ENCODE measurements around the gene SLC26A1. TPM values are rescaled to one million over a fixed set of nuclear protein-coding genes. Genes with fewer than 3 reads are reported as not detected.
"Not testable (repeated sequence)": the region's sequence is repeated elsewhere in the genome, so short reads cannot be mapped to it uniquely, and the experiment has no call there.

Gene SLC26A1
- polyA plus RNA-seq, 1 donor, result 5.2 TPM

DNA sequence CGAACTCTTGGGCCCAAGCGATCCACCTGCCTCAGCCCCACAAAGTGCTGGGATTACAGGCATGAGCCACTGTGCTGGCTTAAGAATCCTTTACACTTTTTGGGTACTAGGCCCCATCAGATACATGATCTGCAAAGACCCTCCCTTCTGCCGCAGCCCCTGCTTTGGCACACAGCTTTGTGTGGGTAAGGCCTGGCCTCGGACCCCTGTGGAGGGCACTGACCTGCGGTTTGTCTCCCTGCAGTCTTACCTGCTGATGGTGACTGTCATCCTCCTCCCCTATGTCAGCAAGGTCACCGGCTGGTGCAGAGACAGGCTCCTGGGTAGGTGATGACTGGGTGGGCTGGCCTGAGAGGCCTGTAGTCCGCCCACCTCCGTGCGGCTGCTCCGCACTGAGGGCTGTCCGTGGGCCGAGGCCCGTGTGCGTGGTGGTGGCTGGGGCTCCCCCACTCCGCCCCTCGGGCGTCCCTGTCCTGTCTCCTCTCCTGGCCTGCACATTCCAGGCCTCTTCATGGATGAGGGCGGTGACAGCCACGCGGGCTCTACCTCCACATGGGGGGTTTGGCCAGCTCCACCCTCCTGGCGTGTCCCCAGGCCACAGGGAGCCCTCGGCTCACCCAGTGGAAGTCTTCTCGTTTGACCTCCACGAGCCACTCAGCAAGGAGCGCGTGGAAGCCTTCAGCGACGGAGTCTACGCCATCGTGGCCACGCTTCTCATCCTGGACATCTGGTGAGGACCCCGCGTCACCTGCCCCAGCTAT is 37.9 kb downstream of the SLC26A1 start:
- no peak for DNase-seq (ENCODE audit: low read depth)

DNA sequence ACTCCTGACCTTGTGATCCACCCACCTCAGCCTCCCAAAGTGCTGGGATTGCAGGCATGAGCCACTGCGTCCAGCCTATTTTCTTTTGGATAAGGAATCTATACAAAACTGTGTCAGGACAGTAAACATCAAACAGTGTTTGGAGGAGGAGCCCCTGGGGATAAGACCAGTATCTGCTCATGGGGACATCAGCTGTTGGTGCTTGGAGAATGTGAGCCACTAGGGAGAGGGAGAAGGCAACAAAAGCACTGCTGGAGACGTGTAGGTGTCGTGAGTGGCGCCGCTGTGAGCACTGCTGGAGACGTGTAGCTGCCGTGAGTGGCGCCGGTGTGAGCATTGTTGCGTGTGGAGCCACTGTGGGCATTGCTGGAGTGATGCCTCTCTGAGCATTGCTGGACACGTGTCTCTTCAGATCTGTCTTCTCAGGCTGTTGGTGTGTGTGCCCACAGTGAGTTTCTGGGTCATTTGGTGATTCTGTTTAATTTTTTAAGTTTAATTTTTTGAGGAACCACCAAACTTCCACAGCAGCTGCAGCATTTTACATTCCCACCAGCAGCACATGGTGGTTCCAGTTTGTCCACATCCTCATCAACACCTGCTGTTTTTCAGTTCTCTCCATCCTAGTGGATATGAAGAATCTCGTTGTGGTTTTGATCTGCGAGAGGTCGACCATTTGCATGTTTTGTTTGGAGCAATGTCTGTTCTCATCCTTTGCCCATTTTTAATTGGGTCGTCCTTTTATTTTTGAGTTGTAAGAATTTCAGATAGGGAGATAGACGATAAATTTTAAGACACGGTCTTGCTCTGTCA is 38.8 kb downstream of the SLC26A1 start:
- no peak for DNase-seq (ENCODE audit: low read depth)

- DNase-seq (ENCODE audit: low read depth), result no peak
Observed at GRCh38 chr4:953574-953915, 39.7 kb downstream of the SLC26A1 start.

DNA sequence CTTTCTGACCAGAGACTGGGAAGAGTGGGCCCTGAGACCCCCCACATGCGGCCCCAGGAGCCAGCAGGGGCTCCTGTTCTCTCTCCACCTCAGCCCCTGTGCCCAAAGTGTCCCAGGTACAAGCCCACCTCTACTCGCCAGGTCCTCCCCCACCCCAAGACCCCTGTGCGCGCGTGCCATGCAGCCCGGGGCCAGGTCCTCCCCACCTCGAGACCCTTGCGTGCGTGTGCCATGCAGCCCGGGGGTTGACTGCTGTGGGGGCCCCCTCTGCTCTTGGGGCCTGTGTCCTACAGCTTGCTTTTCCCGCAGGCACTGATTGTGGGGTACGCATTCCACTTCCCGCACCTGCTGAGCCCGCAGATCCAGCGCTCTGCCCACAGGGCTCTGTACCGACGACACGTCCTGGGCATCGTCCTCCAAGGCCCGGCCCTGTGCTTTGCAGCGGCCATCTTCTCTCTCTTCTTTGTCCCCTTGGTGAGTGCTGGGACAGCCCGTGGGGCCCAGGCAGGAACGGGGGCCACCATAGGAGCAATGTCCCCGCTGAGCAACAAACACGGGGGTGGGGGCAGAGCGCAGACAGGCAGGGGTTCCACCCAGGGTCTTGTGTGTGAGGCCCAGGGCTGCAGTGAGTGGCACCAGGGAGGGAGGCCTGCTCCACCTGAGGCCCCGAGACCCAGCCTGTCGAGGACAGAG is 40.2 kb downstream of the SLC26A1 start:
- no peak for DNase-seq (ENCODE audit: low read depth)

GRCh38 chr4:951594-952468 is 41.4 kb downstream of the SLC26A1 start:
- DNase-seq (ENCODE audit: low read depth), result no peak

GRCh38 chr4:951186-951585 is 42.0 kb downstream of the SLC26A1 start:
- DNase-seq (ENCODE audit: low read depth), result no peak

GRCh38 chr4:950136-951020 is 42.8 kb downstream of the SLC26A1 start:
- DNase-seq (ENCODE audit: low read depth), result no peak

- DNase-seq (ENCODE audit: low read depth), result no peak
Observed at GRCh38 chr4:949656-950055, 43.5 kb downstream of the SLC26A1 start.

GRCh38 chr4:948936-949300 is 44.3 kb downstream of the SLC26A1 start:
- no peak for DNase-seq (ENCODE audit: low read depth)

DNA sequence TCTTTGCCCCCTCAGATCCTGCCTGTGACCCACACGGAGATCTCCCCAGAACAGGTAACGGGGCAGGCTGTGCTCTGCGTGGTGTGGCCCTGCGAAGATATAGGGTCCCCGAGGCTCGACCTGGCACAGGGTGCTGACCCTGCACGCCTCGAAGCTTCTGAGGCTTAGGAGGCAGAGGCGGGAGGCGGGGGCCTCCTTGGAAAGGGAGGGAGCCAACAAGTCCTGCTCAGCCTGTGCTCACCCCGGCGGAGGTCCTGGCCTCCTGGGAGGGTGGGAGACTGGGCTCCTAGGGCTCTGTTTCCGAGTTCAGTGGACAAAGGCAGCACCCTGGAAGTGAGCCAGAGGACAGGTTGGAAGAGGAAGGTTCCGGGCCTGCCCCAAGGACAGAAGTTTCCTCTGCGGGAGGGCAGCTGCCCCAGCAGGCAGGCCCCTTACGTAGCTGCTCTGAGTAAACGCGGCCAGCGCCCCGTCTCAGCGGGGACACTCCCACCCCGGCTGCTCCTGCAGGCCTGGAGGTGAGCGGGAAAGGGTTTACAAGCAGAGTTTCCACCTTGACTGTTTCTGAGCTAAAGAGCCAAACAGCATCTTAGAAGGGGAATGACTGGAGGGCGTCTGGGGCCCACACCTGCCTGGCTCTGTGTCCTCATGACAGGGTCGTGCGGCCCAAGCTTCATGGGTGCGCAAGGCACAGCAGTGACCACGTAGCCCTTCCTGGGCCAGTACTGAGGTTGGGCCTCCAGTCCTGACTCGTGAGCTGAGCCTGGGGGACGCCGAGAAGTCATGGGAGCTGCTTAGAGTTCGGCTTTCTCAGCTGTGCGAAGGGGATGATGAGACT is 44.9 kb downstream of the SLC26A1 start:
- no peak for DNase-seq (ENCODE audit: low read depth)

- DNase-seq (ENCODE audit: low read depth), result no peak
Observed at GRCh38 chr4:947491-947971, 45.7 kb downstream of the SLC26A1 start.

DNA sequence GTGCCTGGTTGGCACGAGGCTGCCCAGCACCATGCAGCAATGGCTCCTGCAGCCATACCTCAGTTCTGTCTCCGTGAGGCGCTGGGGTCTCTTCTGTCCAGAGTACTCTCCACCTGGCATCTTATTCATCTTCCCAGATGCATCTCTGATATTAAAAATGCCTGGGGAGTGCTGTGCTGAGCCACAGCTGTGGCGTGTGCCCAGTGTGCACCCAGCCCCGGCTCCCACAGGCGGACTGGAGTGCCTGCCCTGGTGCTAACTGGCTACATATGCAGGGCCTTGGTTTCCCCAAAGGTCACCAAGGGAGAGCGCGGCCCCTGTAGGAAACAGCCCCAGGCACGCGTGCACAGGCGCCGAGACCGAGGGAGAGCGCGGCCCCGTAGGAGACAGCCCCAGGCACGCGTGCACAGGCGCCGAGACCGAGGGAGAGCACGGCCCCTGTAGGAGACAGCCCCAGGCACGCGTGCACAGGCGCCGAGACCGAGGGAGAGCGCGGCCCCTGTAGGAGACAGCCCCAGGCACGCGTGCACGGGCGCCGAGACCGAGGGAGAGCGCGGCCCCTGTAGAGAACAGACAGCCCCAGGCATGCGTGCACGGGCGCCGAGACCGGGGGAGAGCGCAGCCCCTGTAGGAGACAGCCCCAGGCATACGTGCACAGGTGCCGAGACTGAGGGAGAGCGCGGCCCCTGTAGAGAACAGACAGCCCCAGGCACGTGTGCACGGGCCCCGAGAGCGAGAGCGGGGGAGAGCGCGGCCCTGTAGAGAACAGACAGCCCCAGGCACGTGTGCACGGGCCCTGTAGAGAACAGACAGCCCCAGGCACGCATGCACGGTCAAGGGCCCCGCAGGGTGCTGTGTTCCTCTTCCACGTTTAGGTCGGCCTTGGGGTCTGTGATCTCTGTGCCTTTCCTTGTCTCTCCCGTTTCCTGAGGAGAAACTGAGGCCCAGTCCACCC is 46.4 kb downstream of the SLC26A1 start:
- no peak for DNase-seq (ENCODE audit: low read depth)

DNA sequence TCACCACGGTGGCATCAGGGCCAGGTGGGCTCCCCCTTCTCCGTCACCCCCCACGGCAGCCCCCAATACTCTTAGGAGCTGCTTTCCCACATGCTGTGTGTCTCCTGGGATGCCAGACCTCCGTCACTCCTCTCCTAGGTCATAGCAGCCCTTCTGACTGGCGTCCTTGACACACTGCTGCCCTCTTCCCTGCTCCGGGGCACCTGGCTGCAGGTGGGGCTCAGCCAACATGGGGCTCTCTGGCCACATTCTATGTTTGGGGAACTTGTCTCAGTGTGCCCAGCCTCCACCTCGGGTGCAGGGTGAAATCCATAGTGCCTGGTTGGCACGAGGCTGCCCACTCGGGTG is 47.1 kb downstream of the SLC26A1 start:
- no peak for DNase-seq (ENCODE audit: low read depth)

DNA sequence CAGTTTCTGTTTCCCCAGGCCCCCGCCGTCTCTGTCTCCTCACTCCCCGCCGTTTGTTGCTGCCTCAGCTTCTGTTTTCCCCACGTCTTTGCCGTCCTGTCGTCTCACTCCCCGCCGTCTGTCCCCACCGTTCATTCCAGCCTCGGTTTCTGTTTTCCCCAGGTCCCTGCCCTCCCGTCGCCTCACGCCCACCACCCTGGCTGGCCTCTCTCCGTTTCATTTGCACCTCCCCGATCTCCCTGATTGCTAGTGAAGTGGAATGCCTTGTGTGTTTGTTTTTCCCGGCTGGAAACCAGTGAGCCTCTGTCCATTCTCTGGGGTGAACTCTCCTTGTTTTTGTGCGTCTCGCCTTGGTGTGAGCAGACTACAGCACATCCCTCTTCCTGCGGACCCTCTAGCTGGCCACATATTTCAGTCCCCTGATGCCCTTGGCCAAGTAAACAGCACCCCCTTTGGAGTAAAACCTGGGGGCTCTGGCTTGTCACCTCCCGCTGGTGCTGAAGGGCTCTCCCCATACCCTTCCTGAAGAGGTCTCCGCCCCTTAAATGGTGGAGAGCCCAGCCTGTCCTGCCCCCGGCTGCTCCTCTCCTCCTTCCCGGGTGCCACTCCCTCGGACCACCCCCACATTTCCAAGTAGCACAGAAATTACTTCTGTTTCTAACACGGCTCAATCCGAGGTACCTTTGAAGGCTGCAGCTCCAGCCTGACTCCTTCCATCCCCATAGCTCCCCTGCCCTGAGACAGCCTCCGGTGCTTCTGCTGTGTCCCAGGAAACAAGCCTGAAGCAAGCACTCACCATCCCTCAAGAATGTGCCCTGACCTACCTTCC is 47.7 kb downstream of the SLC26A1 start:
- no peak for DNase-seq (ENCODE audit: low read depth)

DNA sequence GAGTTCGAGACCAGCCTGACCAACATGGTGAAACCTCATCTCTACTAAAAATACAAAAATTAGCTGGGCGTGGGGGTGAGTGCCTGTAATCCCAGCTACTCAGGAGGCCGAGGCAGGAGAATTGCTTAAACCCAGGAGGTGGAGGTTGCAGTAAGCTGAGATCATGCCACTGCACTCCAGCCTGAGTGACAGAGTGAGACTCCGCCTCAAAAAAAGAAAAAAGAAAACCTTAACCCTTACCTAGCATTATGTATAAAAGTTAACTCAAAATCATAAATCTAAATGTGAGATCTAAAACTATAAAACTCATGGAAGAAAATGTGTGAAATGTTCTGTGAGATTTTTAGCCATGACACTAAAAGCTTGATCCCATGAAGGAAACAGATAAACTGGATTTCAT is 53.7 kb downstream of the SLC26A1 start:
- DNase-seq (ENCODE audit: low read depth), result not testable (repeated sequence)

All from forelimb muscle (tissue), 1 donor.